ENCODE results near the gene MLN.

MLN gene

DNA sequence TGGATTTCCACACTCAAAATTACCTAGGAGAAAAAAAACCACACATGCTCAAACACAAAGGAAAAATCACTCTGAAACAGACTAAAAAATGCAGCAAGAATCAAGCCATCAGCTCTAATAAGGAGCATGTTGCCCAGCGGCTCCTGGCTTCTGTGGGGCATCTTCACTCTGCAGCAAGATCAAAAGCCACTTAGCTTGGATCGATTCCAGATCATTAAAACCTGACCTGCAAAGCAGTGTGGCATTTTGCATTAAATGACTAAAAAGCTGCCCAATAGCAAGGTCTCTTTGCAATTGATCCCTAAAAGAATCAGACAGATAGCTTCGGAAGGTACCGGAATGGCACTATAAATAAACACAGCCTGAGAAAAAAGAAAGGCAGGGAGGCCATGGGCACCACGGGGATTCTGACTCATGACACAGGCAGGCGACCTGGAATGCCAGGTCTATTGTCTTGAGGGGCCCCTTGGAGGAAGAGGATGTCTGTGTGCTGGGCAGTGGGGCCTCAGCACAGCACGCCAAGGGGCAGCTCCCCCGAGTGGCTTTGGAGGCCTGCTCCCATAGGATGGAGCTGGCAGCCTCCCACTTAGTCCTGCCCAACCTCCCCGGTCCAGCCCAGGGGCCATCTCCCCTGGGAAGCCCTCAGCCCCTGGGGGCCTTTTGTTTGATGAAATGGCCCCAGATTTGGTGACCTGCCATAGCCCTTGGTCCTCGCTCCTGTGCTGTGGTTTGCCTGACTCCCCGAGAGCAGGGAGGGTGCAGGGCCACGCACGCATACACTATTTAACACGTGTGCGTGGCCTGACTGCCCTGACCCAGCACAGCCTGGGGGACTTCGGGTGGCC, 22.4 kb downstream of the MLN start:
- Histone ChIP-seq H3K4me2 (ENCODE audit: low read depth, low read length, poor library complexity, severe bottlenecking) (no peak overlapping the region), H3K4me1 (ENCODE audit: insufficient read depth, low read length, poor library complexity, severe bottlenecking) (peaks cover 15% of the 10 kb centered on the region), H3K79me2 (ENCODE audit: insufficient read depth, low read length) (peaks cover 31% of the 10 kb centered on the region), H3K36me3 (ENCODE audit: insufficient read depth, low read length) (peaks cover 55% of the 10 kb centered on the region; the same call in 1 of the 2 replicates), H2AFZ (ENCODE audit: low read length) (no peak overlapping the region), H3K4me3 (ENCODE audit: low read length, poor library complexity, severe bottlenecking) (no peak overlapping the region), H3K9ac (ENCODE audit: low read depth, low read length, poor library complexity, severe bottlenecking) (no peak overlapping the region), H3K27me3 (ENCODE audit: insufficient read depth, low read length, poor library complexity, severe bottlenecking) (no peaks in the 10 kb centered on the region), H3K9me3 (ENCODE audit: insufficient read depth, low read depth, low read length) (no peaks in the 10 kb centered on the region), H3K9me2 (replicated peaks; ENCODE audit: low read depth, low read length) (no peaks in the 10 kb centered on the region), H3F3A (ENCODE audit: low read depth) (no peaks in the 10 kb centered on the region), H4K20me1 (ENCODE audit: insufficient read depth, low read length, poor library complexity, severe bottlenecking) (peaks cover 18% of the 10 kb centered on the region)
- TF ChIP-seq, protein P1, sequence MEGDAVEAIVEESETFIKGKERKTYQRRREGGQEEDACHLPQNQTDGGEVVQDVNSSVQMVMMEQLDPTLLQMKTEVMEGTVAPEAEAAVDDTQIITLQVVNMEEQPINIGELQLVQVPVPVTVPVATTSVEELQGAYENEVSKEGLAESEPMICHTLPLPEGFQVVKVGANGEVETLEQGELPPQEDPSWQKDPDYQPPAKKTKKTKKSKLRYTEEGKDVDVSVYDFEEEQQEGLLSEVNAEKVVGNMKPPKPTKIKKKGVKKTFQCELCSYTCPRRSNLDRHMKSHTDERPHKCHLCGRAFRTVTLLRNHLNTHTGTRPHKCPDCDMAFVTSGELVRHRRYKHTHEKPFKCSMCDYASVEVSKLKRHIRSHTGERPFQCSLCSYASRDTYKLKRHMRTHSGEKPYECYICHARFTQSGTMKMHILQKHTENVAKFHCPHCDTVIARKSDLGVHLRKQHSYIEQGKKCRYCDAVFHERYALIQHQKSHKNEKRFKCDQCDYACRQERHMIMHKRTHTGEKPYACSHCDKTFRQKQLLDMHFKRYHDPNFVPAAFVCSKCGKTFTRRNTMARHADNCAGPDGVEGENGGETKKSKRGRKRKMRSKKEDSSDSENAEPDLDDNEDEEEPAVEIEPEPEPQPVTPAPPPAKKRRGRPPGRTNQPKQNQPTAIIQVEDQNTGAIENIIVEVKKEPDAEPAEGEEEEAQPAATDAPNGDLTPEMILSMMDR (conservative IDR thresholded peaks at IDR 0.05; ENCODE audit: low read length): no peak
- TF ChIP-seq EZH2phosphoT487 (IDR thresholded peaks at IDR 0.05; ENCODE audit: borderline replicate concordance): no peak

DNA sequence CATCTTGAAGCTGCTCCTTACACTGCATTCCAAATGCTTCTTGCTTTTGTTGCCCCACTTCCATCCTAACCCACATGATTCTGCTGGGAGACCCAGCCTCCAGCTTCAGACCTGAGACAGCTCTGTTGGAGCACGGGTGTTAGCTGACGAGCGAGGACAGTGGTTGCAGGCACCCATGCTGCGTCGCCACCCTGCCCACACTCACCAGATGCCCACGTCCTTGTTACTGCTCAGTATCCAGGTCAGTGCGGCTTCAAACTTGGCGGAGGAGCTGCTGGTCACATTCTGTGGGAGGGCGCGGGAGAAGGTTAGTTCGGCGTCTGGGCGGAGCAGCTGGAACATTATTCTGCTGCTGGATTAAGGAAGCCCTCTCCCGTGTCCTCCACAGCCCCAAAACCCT, 23.9 kb downstream of the MLN start:
- Histone ChIP-seq H3K36me3 (ENCODE audit: insufficient read depth, low read length) (peaks cover 70% of the 10 kb centered on the region; the same call in 1 of the 2 replicates), H3K9ac (ENCODE audit: low read depth, low read length, poor library complexity, severe bottlenecking) (no peak overlapping the region)

DNA sequence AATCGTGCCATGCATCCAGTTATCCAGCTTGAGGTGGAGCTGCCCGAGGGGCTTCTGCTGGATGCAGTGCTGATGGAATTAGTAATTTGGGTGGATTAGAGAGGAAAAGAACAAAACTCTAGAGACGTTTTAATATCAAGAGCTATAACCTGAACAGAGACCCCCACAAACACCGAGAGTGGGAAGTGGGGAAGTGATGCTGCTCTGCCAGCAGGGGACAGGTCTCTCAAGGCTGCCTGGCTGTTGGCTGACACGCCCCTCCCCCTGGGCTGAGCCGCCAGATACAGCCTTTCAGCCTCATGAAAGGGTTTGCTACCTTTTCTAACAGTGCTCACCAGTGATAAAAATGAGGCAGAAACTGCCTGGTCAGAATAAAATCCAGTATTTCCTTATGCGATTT, 24.5 kb downstream of the MLN start:
- H4K20me1 ChIP-seq (ENCODE audit: insufficient read depth, low read length, poor library complexity, severe bottlenecking): no peaks in the 10 kb centered on the region
- TF ChIP-seq, protein P1 (conservative IDR thresholded peaks at IDR 0.05; ENCODE audit: low read length): peak; percentile 48
- TF ChIP-seq EZH2phosphoT487 (IDR thresholded peaks at IDR 0.05; ENCODE audit: borderline replicate concordance): no peak
- no peaks in the 10 kb centered on the region for H3K9me2 ChIP-seq (replicated peaks; ENCODE audit: low read depth, low read length)
- H3K79me2 ChIP-seq (ENCODE audit: insufficient read depth, low read length): peaks cover 12% of the 10 kb centered on the region
- H3K36me3 ChIP-seq (ENCODE audit: insufficient read depth, low read length): peaks cover 74% of the 10 kb centered on the region; the same call in 1 of the 2 replicates
- no peaks in the 10 kb centered on the region for H3K4me1 ChIP-seq (ENCODE audit: insufficient read depth, low read length, poor library complexity, severe bottlenecking)
- H3K27me3 ChIP-seq (ENCODE audit: insufficient read depth, low read length, poor library complexity, severe bottlenecking): no peaks in the 10 kb centered on the region
- H3K4me3 ChIP-seq (ENCODE audit: low read length, poor library complexity, severe bottlenecking): no peak overlapping the region
- H3K9ac ChIP-seq (ENCODE audit: low read depth, low read length, poor library complexity, severe bottlenecking): no peak overlapping the region
- no peak overlapping the region for H3K4me2 ChIP-seq (ENCODE audit: low read depth, low read length, poor library complexity, severe bottlenecking)
- no peak overlapping the region for H2AFZ ChIP-seq (ENCODE audit: low read length)
- no peaks in the 10 kb centered on the region for H3F3A ChIP-seq (ENCODE audit: low read depth)
- no peaks in the 10 kb centered on the region for H3K9me3 ChIP-seq (ENCODE audit: insufficient read depth, low read depth, low read length)

More for the DNA sequence above, 23.9 kb downstream of the MLN start:
- no peak overlapping the region for H3K4me3 ChIP-seq (ENCODE audit: low read length, poor library complexity, severe bottlenecking)
- H3K4me1 ChIP-seq (ENCODE audit: insufficient read depth, low read length, poor library complexity, severe bottlenecking): peaks cover under 1% of the 10 kb centered on the region
- H3K27me3 ChIP-seq (ENCODE audit: insufficient read depth, low read length, poor library complexity, severe bottlenecking): no peaks in the 10 kb centered on the region
- H3F3A ChIP-seq (ENCODE audit: low read depth): no peaks in the 10 kb centered on the region
- peaks cover 17% of the 10 kb centered on the region for H3K79me2 ChIP-seq (ENCODE audit: insufficient read depth, low read length)
- no peaks in the 10 kb centered on the region for H3K9me2 ChIP-seq (replicated peaks; ENCODE audit: low read depth, low read length)
- TF ChIP-seq EZH2phosphoT487 (IDR thresholded peaks at IDR 0.05; ENCODE audit: borderline replicate concordance): no peak
- TF ChIP-seq, protein P1 (conservative IDR thresholded peaks at IDR 0.05; ENCODE audit: low read length): no peak
- H3K9me3 ChIP-seq (ENCODE audit: insufficient read depth, low read depth, low read length): no peaks in the 10 kb centered on the region
- H4K20me1 ChIP-seq (ENCODE audit: insufficient read depth, low read length, poor library complexity, severe bottlenecking): peaks cover 4% of the 10 kb centered on the region
- no peak overlapping the region for H3K4me2 ChIP-seq (ENCODE audit: low read depth, low read length, poor library complexity, severe bottlenecking)
- no peak overlapping the region for H2AFZ ChIP-seq (ENCODE audit: low read length)
